MM.1S (cell line): ENCODE data around the gene ATP11B.

Experiments used
- EZH2 ChIP-seq: fragments of 300-600 bp; sonication (generic); optimal IDR thresholded peaks from 2 replicates; pipeline ENCODE3; 2017; ENCODE audit warnings: low read depth, mild to moderate bottlenecking, antibody characterized with exemption, low read length, mixed read lengths
- TF ChIP-seq, protein P1 (sequence below): fragments of 300-600 bp; sonication (generic); IDR thresholded peaks from 2 replicates; pipeline ENCODE4 v1.5.1; 2016; ENCODE audit warnings: antibody characterized with exemption, low read length, mixed read lengths

GRCh38 chr3:182763896-182764295, 29.4 kb upstream of the ATP11B start:
- TF ChIP-seq, protein P1, sequence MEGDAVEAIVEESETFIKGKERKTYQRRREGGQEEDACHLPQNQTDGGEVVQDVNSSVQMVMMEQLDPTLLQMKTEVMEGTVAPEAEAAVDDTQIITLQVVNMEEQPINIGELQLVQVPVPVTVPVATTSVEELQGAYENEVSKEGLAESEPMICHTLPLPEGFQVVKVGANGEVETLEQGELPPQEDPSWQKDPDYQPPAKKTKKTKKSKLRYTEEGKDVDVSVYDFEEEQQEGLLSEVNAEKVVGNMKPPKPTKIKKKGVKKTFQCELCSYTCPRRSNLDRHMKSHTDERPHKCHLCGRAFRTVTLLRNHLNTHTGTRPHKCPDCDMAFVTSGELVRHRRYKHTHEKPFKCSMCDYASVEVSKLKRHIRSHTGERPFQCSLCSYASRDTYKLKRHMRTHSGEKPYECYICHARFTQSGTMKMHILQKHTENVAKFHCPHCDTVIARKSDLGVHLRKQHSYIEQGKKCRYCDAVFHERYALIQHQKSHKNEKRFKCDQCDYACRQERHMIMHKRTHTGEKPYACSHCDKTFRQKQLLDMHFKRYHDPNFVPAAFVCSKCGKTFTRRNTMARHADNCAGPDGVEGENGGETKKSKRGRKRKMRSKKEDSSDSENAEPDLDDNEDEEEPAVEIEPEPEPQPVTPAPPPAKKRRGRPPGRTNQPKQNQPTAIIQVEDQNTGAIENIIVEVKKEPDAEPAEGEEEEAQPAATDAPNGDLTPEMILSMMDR = no peak
- no peak for TF ChIP-seq EZH2
